Measurements from ENCODE around the gene PFKP.

The PFKP gene

GRCh38 chr10:3141351-3142005 is 74.1 kb downstream of the PFKP start:
- no peak for TF ChIP-seq POLR2A (IDR thresholded peaks at IDR 0.05; ENCODE audit: low read depth, low read length)
- FAIRE-seq = no peak
- DNase-seq (ENCODE audit: insufficient read length, low spot score) = no peak

- FAIRE-seq (no peak), DNase-seq (ENCODE audit: insufficient read length, low spot score) (no peak)
- no peak for TF ChIP-seq POLR2A (IDR thresholded peaks at IDR 0.05; ENCODE audit: low read depth, low read length)
Observed at GRCh38 chr10:3142146-3142875, 75.0 kb downstream of the PFKP start.

GRCh38 chr10:3143366-3143765 is 76.0 kb downstream of the PFKP start:
- no peak for TF ChIP-seq POLR2A (IDR thresholded peaks at IDR 0.05; ENCODE audit: low read depth, low read length)
- FAIRE-seq (no peak), DNase-seq (ENCODE audit: insufficient read length, low spot score) (no peak)

- no peak for TF ChIP-seq POLR2A (IDR thresholded peaks at IDR 0.05; ENCODE audit: low read depth, low read length)
- DNase-seq (ENCODE audit: insufficient read length, low spot score) (no peak), FAIRE-seq (no peak)
Observed at GRCh38 chr10:3143791-3144434, 76.6 kb downstream of the PFKP start.

GRCh38 chr10:3145366-3145765 is 78.0 kb downstream of the PFKP start:
- no peak for FAIRE-seq
- no peak for TF ChIP-seq POLR2A (IDR thresholded peaks at IDR 0.05; ENCODE audit: low read depth, low read length)
- no peak for DNase-seq (ENCODE audit: insufficient read length, low spot score)

- no peak for DNase-seq (ENCODE audit: insufficient read length, low spot score)
- TF ChIP-seq POLR2A (IDR thresholded peaks at IDR 0.05; ENCODE audit: low read depth, low read length) = no peak
- FAIRE-seq = no peak
Observed at GRCh38 chr10:3146289-3146688, 78.9 kb downstream of the PFKP start.

GRCh38 chr10:3147117-3147820 is 79.9 kb downstream of the PFKP start:
- TF ChIP-seq POLR2A (IDR thresholded peaks at IDR 0.05; ENCODE audit: low read depth, low read length) = no peak
- DNase-seq (ENCODE audit: insufficient read length, low spot score) = no peak
- FAIRE-seq = no peak

- TF ChIP-seq POLR2A (IDR thresholded peaks at IDR 0.05; ENCODE audit: low read depth, low read length) = no peak
- DNase-seq (ENCODE audit: insufficient read length, low spot score) (no peak), FAIRE-seq (no peak)
Observed at GRCh38 chr10:3148041-3148440, 80.7 kb downstream of the PFKP start.

GRCh38 chr10:3148994-3149393 is 81.6 kb downstream of the PFKP start:
- no peak for DNase-seq (ENCODE audit: insufficient read length, low spot score)
- TF ChIP-seq POLR2A (IDR thresholded peaks at IDR 0.05; ENCODE audit: low read depth, low read length) = no peak
- FAIRE-seq = no peak

- FAIRE-seq (no peak), DNase-seq (ENCODE audit: insufficient read length, low spot score) (no peak)
- no peak for TF ChIP-seq POLR2A (IDR thresholded peaks at IDR 0.05; ENCODE audit: low read depth, low read length)
Observed at GRCh38 chr10:3149918-3150317, 82.6 kb downstream of the PFKP start.

- no peak for TF ChIP-seq POLR2A (IDR thresholded peaks at IDR 0.05; ENCODE audit: low read depth, low read length)
- FAIRE-seq (no peak), DNase-seq (ENCODE audit: insufficient read length, low spot score) (no peak)
Observed at GRCh38 chr10:3150366-3150765, 83.0 kb downstream of the PFKP start.

GRCh38 chr10:3150961-3151360 is 83.6 kb downstream of the PFKP start:
- TF ChIP-seq POLR2A (IDR thresholded peaks at IDR 0.05; ENCODE audit: low read depth, low read length) = no peak
- FAIRE-seq = no peak

GRCh38 chr10:3151889-3152565 is 84.7 kb downstream of the PFKP start:
- TF ChIP-seq POLR2A (IDR thresholded peaks at IDR 0.05; ENCODE audit: low read depth, low read length) = no peak
- no peak for FAIRE-seq
- no peak for DNase-seq (ENCODE audit: insufficient read length, low spot score)

More at GRCh38 chr10:3150961-3151360, 83.6 kb downstream of the PFKP start:
- DNase-seq (ENCODE audit: insufficient read length, low spot score) = no peak

- TF ChIP-seq POLR2A (IDR thresholded peaks at IDR 0.05; ENCODE audit: low read depth, low read length) = no peak
Observed at GRCh38 chr10:3152566-3152935, 85.2 kb downstream of the PFKP start.

More at GRCh38 chr10:3152566-3152935, 85.2 kb downstream of the PFKP start:
- DNase-seq (ENCODE audit: insufficient read length, low spot score) (no peak), FAIRE-seq (no peak)
